Osteocyte (in vitro differentiated cells): ENCODE data around the gene UPB1. TPM values are rescaled to one million over a fixed set of nuclear protein-coding genes. Genes with fewer than 3 reads are reported as not detected.
A peak's percentile ranks its signal among the peaks of the same experiment; 100 is the strongest.

Experiments used
- DNase-seq: peaks from one replicate; pipeline ENCODE4 v3.0.0; 2021; ENCODE audit warnings: mixed read lengths; ENCODE audit not compliant: unreplicated experiment; ENCODE audit errors: extremely low spot score
- H3K27ac Mint-ChIP-seq: one replicate; pipeline ENCODE4 v1.8.0; 2021; ENCODE audit warnings: mild to moderate bottlenecking, mixed read lengths; ENCODE audit not compliant: unreplicated experiment
- H3K27me3 Mint-ChIP-seq: one replicate; pipeline ENCODE4 v1.8.0; 2021; ENCODE audit warnings: mixed read lengths; ENCODE audit not compliant: unreplicated experiment
- H3K36me3 Mint-ChIP-seq: one replicate; pipeline ENCODE4 v1.8.0; 2021; ENCODE audit warnings: mixed read lengths; ENCODE audit not compliant: unreplicated experiment
- H3K4me1 Mint-ChIP-seq: one replicate; pipeline ENCODE4 v1.8.0; 2021; ENCODE audit warnings: mixed read lengths; ENCODE audit not compliant: unreplicated experiment
- H3K4me3 Mint-ChIP-seq: one replicate; pipeline ENCODE4 v1.8.0; 2021; ENCODE audit warnings: mild to moderate bottlenecking, moderate library complexity, mixed read lengths; ENCODE audit not compliant: unreplicated experiment
- H3K9me3 Mint-ChIP-seq: one replicate; pipeline ENCODE4 v1.8.0; 2021; ENCODE audit warnings: mixed read lengths; ENCODE audit not compliant: unreplicated experiment
- total RNA-seq: library from RNA; stranded (reverse); gene quantifications from 2 replicates; pipeline ENCODE4 v1.2.1, GENCODE V29; 2021
- TF ChIP-seq, protein P1 (sequence below): fragments of 200-600 bp; sonication (generic); IDR thresholded peaks from 2 replicates; pipeline ENCODE4 v1.5.0; 2021; ENCODE audit warnings: antibody characterized with exemption, mild to moderate bottlenecking, moderate library complexity

UPB1 gene
- total RNA-seq, 1 donor from 2014 or later = not detected

DNA sequence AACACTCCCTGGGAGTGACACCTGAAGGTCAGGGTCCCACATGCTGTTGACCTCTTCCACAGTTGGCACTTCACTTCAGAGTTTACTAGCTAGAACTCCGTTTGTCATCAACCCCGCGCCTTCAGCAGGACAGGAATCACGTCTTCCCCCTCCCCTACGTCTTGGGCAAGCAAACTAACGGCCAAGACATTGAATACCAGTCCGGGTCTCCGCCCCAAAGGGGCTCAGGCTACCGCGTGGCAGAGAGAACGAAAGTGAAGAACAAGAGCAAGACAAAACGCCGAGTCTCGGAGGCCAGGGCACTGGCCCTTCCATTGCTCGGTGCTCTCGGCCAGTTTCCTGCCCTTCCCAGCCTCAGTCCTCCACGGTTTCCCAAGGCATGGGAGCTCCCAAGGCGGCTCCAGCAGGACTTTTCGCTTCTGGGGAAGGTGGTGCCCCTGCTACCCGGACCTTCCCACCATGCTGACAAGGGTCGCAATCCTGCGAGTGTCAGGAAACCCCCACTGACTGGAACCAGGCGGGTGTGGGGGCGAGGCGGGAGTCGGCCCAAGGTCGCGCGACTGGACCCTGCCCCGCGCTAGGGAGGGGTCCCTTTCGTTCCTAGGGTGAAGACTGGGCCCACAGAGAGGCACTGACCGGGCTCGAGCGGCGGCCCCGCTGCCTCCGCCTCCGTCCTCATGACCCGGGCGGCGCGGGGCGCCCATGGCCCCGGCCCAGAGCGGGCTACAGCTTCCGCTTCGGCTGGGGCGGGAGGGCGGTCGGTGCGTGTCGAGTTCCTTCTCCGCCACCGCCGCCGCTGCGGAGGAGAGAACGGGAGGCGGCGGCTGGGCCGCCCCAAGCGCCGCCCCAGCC, 59.4 kb downstream of the UPB1 start, which contains the start of gene GUCD1:
TSS of gene GUCD1 (minus strand) at position 826 of the 852 bp plus-strand sequence. CDS start at position 679, 147 bp downstream.
- Mint-ChIP-seq H3K4me3 (peak within 1 kb of the TSS; percentile 97), H3K9me3 (no peaks in the 10 kb centered on the region), H3K27me3 (no peaks in the 10 kb centered on the region), H3K36me3 (peaks cover 11% of the 10 kb centered on the region), H3K4me1 (peaks cover 47% of the 10 kb centered on the region), H3K27ac (peak within 1 kb of the TSS; percentile 99)
- no peak for DNase-seq
- TF ChIP-seq, protein P1, sequence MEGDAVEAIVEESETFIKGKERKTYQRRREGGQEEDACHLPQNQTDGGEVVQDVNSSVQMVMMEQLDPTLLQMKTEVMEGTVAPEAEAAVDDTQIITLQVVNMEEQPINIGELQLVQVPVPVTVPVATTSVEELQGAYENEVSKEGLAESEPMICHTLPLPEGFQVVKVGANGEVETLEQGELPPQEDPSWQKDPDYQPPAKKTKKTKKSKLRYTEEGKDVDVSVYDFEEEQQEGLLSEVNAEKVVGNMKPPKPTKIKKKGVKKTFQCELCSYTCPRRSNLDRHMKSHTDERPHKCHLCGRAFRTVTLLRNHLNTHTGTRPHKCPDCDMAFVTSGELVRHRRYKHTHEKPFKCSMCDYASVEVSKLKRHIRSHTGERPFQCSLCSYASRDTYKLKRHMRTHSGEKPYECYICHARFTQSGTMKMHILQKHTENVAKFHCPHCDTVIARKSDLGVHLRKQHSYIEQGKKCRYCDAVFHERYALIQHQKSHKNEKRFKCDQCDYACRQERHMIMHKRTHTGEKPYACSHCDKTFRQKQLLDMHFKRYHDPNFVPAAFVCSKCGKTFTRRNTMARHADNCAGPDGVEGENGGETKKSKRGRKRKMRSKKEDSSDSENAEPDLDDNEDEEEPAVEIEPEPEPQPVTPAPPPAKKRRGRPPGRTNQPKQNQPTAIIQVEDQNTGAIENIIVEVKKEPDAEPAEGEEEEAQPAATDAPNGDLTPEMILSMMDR = no peak

DNA sequence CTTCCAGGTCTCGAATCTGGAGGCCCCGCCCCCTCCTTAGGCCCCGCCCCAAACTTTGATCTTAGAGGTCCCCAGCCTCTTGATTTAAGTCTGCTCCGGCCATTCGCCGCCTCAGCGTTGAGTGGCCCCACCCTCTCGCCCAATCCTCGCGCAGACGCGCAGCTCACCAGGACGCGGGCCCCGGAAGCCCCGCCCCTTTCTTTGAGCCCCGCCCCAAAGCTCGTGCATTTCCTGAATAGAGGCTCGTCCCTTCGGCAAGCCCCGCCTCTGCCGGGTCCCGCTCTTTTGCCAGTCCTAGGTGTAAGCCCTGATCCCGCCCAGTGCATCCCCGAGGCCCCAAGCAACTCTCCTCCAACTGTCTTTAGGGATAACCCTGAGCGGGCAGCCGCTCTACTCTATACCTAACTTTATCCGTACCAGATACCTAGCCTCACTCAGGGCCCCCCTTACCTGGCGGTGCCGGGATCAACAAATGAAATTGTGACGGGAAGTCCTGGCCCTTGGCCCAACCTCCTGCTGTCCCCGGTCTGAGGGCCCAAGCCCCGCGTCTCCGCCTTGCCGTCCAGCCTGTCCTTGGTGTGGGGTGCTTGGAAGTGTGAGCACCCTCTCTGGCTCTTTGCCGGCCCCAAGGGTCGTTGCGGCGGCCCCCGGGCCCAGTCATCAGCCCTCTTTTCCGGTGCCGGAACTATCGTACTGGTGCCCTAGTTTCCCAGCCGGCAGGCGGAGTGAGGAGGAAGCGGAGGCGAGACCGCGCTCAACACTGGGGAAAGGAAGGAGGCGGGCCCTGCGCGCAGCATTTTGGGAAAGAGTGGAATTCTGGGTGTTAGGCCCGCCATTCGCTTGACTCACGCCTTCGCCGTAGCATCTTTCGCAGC, 60.3 kb downstream of the UPB1 start, which contains the start of gene SNRPD3:
TSS of gene SNRPD3 (plus strand) at position 835 of the 875 bp plus-strand sequence. CDS start 1,676 bp downstream, outside the sequence.
- peak; percentile 100 for DNase-seq
- peaks cover 11% of the 10 kb centered on the region for H3K36me3 Mint-ChIP-seq
- no peaks in the 10 kb centered on the region for H3K9me3 Mint-ChIP-seq
- H3K4me1 Mint-ChIP-seq = peaks cover 47% of the 10 kb centered on the region
- H3K27me3 Mint-ChIP-seq = no peaks in the 10 kb centered on the region
- TF ChIP-seq, protein P1 = peak; percentile 33
- peak within 1 kb of the TSS; percentile 99 for H3K27ac Mint-ChIP-seq
- peak within 1 kb of the TSS; percentile 97 for H3K4me3 Mint-ChIP-seq

DNA sequence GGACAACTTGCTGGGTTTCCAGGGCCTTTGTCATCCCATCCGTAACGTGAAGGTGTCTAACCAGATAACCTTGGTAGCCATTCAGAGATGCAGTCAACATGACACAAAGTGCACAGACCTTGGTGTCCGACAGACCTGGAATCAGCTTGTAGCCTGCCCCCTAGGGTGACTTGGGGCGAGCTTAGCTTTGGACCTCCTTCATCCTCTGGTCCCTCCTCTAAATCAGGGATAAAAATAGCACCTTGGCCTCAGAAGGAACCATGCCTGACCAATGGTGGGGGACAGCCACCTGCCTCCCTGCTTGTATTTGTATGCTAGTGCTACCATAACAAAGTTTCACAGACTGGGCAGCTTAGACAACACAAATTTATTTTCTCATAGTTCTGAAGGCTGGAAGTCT, 64.3 kb downstream of the UPB1 start:
- Mint-ChIP-seq H3K4me3 (no peak overlapping the region), H3K27me3 (no peaks in the 10 kb centered on the region), H3K36me3 (peaks cover 18% of the 10 kb centered on the region), H3K27ac (no peak overlapping the region), H3K9me3 (no peaks in the 10 kb centered on the region), H3K4me1 (peaks cover 25% of the 10 kb centered on the region)
- no peak for DNase-seq
- TF ChIP-seq, protein P1 = no peak

DNA sequence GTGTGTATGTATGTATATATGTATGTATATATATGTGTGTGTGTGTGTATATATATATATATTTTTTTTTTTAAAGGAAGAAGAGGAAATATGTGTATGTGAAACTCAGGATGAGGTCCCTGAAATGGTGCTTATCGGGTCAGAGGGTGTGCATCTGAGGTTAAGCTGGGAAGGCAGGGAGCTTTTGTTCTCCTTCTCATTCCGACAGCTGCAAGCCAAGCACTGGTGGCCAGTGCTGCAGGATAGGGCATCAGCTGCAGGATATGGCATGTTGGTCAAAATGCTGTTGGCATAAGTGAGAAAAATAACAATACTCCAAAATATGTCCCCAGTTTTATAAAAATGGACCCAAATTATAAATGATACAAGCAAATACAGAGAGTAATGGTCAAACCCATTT, 68.1 kb downstream of the UPB1 start:
- H3K36me3 Mint-ChIP-seq = peaks cover 15% of the 10 kb centered on the region
- H3K9me3 Mint-ChIP-seq = no peaks in the 10 kb centered on the region
- H3K27me3 Mint-ChIP-seq = no peaks in the 10 kb centered on the region
- H3K4me1 Mint-ChIP-seq = peaks cover 7% of the 10 kb centered on the region
- H3K27ac Mint-ChIP-seq = no peak overlapping the region
- TF ChIP-seq, protein P1 = no peak
- no peak overlapping the region for H3K4me3 Mint-ChIP-seq
- no peak for DNase-seq
